ENCODE measurements around the gene SMIM29.

SMIM29 gene

DNA sequence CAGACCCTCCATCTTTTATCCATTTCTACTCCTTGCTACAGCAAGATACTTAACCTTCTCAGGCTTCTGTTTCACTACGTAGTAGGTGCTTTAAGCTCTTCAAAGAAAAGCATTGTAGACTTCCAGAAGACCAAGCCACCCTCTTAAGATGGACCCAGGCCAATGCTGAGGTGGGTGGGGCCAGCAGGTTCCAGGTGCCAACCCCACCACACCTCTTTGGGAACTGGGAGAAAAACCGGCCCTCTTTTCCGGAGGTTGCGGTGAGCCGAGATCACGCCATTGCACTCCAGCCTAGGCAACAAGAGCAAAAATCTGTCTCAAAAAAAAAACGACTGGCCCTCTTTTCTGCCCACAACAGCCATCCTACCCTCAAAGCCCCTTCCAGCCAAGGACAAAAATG lies 22.7 kb downstream of the SMIM29 start:
- no peak for DNase-seq

DNA sequence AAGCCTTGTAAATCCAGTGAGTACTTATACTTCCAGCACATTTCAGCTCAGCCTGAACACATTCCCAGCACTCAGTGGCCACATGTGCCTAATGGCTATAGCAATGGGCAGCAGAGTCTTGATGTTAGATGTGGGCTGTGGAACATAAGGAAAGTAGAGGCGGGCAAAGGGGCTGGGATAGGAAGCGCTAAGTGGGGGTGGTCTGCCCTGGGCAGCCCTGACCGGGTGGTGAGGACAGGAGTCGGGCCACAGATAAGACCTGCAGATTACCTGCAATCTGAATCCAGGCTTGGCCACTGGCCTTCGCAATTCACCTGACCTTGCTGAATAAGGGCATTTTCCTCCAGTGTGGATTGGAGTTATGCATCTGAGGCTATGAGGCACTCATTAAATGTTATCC lies 23.3 kb downstream of the SMIM29 start:
- no peak for DNase-seq

DNA sequence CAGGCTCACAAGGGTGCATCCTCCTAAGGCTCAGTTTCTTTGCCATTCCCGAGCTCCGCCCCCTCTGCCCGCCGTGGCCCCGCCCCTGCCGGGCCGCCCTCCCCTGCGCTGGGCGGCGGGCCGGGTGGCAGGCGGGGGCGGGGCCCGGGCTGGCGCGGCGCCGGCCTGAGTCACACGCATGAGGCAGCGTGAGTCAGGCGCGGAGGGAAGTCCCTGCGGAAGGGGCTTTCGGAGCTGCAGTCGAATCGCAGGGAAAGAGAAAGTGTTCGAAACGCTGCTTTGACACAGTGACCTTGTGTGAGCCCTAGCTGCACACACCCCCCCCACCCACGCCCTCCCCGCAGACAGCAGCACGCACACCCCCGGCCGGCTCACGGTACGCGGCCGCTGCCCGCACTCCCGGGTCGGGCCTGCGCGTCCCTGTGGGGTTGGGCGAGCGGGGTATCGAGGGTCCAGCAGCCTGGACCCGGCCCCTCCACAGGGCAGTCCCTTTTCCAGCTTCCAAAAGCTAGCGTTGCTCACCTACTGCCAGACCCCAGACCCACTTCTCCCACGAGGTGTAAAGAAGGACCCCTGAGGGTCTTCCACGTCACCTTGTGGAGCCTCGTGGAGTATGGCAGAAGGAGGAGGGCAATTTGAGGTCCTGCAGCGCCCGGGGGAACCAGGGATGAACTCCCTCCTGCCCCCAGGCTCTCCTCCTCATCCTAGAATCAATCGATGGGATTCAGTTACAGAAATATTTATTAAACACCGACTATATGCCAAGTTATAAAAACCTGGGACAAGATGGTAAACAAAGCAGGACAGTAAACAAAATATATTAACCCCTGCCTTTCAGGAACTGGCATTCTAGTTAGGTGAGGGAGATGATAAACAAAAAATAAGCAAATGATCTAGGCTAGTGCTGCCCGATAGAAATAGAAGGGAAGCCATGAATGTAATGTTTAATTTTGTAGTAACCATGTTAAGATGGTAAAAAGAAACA lies 24.6 kb downstream of the SMIM29 start:
- DNase-seq = peak; percentile 94 to 98

DNA sequence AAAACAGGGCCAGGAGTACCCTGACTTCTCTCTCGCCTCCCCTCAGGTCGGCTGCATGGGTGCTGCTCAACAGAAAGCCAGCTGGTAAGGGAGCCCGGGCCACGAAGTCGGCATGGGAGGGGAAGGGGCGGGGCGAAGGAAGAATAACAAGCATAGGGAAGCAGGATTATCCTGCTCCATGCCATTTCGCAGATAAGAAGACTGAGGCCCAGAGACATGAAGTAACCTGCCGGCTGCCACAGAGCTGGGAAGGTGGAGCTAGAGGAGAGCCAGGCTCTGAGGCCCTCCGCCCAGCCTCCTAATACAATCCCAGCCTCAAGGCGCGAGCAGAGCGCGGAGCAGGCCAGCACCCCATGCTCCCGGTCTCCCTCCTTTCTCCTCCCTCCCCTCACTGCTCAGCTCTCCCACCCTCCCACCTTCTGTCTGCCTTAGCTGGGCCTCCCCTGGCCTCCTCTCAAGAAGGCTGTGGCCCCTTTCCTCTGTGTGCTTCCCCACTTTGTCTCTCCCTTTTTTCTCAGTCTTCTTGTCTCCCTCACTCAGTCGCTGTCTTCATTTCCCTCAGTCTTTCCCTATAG lies 25.3 kb downstream of the SMIM29 start:
- DNase-seq = no peak

DNA sequence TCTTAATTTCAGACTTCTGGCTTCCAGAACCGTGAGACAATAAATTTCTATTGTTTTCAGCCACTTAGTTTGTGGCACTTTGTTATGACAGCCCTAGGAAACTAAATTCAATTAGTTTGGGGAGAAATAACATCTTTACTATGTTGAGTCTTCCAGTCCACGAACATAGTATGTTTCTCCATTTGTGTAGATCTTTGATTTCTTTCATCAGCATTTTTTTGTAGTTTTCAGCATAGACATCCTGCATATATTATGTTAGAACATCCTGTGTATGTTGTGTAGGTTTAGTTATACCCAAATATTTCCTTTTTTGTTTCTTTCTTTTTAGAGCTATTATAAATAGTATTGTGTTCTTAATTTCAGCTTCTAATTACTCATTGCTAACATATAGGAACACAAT lies 30.1 kb downstream of the SMIM29 start:
- no peak for DNase-seq

DNA sequence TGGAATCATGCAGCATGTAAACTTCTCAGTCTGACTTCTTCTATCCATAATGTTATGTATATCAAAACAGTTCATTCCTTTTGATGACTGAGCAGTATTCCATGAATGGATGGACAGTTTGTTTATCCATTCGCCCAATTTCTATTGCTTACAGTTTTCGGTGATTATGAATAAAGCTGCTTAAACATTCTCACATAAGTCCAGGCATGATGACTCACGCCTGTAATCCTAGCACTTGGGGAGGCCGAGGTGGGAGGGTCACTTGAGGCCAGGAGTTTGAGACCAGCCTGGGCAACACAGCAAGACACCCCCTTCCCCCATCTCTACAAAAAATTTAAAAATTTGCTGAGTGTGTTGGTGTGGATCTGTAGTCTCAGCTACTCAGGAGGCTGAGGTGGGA lies 35.0 kb downstream of the SMIM29 start:
- no peak for DNase-seq

DNA sequence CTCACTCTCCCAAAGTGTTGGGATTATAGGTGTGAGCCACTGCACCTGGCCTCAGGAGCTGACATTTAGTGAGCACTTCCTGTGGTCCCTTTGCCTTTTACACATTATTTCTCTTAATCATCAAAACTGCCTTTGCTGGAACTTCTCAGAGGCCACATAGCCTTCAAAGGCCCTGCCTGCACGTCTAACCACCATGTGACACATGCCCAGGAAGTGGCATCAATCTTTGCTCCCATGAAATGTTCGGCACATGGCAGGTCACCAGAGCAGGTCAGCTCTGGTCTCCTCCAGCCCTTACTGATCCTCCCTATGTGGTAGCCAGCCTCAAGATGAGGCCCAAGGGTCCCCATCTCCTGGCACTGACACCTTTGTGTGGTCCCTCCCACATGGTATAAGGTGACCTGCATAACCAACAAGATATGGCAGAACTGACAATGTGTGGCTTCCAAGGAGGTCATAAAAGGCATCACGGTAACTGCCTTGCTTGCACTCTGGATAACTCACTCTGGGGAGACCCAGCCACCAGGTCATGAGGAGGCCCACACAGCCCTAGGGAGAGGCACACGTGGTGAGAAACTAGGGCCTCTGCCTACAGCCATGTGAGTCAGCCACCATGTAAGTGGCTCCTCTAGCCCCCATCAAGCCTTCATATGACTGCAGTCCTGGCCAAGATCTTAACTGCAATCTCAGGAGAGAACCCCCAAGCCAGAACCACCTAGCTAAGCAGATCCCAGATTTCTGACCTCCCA lies 40.9 kb downstream of the SMIM29 start:
- DNase-seq = peak; percentile 10 to 59

DNA sequence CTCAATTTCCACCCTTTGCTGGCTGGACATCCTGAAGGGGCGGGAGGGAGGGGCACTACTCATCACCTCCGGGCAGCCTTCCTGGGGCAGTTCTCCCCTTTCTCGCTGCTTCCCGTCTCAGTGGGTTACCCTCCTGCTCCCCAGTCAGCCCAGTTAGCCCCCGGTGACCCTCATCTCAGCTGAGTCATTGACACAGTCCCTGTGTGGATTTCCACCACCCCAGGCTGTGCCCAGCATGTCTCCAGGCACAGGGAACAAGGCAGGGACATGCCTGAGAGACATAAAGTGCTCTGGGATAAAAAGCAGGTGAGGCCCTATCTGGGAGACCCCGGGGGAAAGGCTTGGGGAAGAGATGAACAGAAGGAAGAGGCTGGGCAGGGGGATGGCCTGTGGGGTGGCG lies 42.1 kb downstream of the SMIM29 start:
- no peak for DNase-seq

DNA sequence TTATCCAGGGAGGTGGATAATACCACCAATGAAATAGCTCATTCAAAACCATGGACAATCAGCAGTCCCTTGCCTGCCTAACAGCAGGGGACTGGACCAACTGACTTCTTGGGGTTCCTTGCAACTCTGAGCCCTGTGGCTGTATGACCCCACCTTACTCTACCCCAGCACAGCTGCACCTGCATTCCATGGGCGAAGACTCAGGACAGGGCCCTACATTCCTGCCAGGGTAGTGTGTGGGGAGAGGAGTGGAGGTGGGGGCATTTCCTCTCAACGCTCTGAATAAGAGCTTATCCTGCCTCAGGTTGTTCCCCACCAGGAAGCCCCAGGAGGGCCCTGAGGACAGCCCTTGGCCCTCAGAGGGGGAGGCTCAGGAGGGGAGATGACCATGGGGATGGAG lies 42.9 kb downstream of the SMIM29 start:
- DNase-seq = no peak

DNA sequence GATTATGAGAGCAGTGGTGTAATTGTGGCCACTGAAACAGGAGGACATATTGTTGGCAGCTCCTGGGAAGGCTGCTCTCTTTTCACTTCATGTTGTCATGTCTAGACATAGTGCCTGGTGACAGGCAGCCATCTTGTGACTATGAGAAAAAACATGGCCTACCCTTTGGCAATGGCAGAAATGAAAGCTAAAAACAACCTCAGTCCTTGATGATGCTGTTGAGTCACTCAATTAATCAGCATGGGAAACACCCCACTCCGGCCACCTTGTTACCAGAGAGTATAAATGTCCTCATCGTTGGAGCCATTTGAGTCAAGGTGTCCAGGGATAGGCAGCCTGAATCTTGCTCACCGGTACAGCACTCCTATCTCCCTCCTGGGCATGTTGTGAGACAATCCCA lies 43.3 kb downstream of the SMIM29 start:
- peak in 1 of 2 donors; percentile 33 for DNase-seq

DNA sequence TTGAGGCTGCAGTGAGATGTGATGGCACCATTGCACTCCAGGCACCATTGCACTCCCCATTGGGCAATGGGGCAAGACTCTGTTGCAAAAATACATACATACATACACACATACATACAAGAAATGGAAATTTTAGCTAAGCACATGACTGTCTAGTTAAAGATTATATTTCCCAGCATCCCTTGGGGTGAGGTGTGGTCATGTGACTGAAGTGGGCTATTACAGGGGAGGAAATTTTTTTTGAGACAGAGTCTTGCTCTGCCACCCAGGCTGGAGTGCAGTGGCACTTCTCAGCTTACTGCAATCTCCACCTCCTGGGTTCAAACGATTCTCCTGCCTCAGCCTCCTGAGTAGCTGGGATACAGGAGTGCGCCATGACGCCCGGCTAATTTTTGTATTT lies 44.1 kb downstream of the SMIM29 start:
- no peak for DNase-seq

DNA sequence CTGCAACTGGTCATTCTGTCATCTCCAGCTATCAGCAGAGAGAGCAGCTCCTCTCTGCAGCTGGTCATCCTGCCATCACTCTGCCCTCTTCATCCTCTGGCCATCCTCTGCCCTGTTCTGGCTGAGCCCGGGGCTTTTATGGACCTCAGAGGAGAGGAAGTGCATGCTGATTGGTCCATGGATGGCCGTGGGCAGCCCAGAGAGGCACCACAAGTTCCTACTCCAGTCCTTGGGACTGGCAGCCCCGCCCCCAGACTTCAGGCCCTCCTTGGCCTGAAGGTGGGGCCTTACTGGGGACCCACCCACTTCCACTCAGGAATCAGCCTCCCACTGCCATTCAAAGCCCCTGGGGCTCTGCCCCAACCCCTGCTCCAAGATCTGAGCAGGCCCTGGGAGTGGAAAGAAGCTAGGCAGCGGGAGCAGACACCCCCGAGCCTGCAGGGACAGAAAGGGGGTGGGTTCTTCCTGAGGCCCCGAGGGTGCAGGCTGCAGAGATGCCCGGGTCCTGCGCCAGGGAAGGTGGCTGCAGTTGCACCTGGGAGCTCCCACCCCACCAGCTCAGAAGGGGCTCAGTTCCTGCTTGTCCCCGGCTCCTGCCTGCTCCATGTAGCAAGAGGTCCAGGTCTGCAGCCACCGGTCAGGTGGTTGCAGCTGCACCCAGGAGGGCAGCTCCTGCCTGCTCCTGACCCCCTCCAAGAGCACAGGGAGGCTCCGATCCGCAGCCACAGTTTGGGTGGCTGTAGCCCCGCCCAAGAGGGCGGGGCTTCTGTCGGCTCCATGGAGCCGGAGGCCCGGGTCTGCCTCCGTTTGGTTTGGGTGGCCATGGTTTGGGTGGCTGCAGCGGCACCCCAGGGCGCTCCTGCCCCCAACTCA lies 46.2 kb downstream of the SMIM29 start:
- DNase-seq = peak; percentile 18 to 51

DNA sequence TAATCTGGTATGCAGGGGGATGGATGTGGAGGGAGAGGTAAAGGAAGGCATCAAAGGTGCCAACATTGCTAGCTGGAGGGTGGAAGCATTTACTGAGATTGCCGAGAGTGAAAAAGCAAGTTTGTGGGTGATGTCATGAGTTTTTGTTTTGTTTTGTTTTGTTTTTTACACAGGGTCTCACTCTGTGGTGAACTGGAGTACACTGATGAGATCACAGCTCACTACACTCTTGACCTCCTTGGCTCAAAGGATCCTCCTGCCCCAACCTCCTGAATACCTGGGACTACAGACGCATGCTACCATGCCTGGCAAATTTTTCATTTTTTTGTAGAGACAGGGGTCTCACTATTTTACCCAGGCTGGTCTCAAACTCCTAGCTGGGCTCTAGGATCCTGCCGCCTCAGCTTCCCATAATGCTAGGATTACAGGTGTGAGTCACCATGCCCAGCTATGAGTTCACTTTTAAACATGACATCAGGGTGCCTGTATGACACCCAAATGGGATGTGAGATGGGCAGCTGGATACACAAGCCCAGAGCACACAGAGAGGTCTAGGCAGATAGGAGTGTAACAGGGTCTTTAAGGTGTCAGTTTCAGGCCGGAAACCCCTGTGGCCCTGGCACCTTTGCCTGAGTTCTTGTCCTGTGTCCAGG lies 47.2 kb downstream of the SMIM29 start:
- no peak for DNase-seq

DNA sequence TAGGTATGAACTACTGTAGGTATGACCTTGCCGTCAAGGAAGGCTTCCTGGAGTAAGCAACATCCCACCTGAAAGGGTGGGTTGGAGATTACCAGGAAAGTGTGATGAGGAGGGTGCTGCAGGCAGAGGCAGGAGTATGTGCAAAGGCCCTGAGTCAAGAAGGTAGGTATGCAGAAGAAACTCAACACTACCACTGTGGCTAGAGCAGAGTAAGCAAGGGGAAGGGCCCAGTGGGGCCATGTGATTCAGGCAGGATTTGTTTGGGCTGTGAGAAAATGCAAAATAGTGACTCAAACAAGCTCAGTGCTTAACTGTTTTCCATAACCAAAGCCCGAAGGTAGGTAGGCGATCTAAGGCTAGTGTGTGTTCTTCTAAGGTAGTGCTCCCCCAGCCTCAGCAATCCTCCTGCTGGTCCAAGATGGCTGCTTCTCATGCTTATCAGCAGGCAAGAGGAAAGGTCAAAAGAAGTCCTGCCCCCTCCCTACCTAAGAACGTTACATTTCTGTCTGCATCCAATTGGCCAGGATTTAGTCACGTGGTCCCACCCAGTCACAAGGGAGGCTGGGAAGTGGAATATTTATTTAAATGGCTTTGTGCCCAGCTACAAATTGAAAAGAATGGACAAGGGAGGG lies 48.4 kb downstream of the SMIM29 start:
- DNase-seq = no peak

DNA sequence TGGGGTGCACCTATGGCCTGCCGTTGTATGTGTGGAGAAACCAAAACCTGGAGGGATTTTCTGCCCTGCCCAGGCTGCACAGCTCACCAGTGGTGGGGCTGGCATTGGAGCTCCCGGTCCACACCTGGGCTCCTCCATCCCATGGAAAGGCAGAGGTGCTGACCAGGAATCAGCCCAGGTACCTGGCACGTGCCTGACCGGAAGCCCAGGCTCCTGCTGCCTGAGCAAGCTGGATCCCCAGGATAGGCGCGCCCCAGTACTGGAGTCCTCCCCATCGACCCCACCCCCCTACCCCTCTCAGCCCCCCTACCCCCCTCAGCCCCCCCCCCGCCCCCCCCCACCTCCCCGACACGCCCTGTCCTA lies 52.0 kb downstream of the SMIM29 start:
- DNase-seq = no peak
